ENCODE measurements around the gene QRICH1. TPM values are rescaled to one million over a fixed set of nuclear protein-coding genes. Genes with fewer than 3 reads are reported as not detected.

The QRICH1 gene
- total RNA-seq, 1 experiment from 2014 or later = 123 TPM

DNA sequence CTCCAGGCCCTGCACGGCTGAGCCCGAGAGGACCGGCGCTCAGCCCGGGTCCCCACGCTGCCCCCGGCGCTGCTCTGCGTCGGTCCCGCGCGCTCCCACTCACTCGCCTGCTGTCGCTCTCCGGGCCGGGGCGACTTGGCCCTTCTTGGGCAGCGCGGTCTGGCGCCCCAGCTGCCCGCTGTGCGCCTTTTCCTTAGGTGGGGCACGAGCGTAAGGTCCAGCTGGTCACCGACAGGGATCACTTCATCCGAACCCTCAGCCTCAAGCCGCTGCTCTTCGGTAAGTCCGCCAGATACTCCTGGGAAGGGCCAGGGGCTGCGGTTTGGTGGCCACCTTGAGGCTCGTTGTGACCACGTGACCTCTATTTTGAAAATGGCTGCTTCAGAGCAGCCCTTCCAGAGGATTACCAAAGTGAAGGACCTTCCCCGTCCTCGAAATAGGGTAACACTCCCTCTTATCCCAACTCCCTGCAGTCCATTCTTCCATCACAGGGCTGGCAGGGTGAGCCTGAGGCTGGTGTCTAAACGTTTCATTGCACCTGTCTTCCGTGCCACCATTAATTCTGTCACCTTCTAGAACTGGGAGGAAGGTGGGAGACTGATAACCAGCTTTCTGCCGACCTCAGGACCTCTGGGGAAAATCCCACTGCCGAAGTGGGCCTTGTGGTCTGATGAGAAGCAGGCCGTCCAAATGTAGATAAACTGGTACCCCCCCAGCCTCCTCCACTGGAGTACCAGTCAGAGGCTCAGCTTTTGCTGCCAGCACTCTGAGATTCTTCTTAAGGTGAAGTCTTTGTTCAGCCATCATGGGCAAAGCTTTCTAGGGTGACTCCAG, 103.0 kb downstream of the QRICH1 start (continued):
- TF ChIP-seq ARID4B (CRISPR knock-in tag; IDR thresholded peaks at IDR 0.05; ENCODE audit: borderline replicate concordance) = peak; percentile 43; the same call in 1 of the 2 replicates
- TF ChIP-seq, protein P1, sequence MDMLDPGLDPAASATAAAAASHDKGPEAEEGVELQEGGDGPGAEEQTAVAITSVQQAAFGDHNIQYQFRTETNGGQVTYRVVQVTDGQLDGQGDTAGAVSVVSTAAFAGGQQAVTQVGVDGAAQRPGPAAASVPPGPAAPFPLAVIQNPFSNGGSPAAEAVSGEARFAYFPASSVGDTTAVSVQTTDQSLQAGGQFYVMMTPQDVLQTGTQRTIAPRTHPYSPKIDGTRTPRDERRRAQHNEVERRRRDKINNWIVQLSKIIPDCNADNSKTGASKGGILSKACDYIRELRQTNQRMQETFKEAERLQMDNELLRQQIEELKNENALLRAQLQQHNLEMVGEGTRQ (CRISPR knock-in tag; IDR thresholded peaks at IDR 0.05) = peak; percentile 92
- TF ChIP-seq NFE2L1 (CRISPR knock-in tag; IDR thresholded peaks at IDR 0.05) = no peak
- TF ChIP-seq, protein P2, sequence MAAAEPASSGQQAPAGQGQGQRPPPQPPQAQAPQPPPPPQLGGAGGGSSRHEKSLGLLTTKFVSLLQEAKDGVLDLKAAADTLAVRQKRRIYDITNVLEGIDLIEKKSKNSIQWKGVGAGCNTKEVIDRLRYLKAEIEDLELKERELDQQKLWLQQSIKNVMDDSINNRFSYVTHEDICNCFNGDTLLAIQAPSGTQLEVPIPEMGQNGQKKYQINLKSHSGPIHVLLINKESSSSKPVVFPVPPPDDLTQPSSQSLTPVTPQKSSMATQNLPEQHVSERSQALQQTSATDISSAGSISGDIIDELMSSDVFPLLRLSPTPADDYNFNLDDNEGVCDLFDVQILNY (CRISPR knock-in tag; IDR thresholded peaks at IDR 0.05) = peak; percentile 19; the same call in 1 of the 2 replicates
- TF ChIP-seq, protein P3, sequence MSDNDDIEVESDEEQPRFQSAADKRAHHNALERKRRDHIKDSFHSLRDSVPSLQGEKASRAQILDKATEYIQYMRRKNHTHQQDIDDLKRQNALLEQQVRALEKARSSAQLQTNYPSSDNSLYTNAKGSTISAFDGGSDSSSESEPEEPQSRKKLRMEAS (CRISPR knock-in tag; IDR thresholded peaks at IDR 0.05) = peak; percentile 90
- TF ChIP-seq, protein P4, sequence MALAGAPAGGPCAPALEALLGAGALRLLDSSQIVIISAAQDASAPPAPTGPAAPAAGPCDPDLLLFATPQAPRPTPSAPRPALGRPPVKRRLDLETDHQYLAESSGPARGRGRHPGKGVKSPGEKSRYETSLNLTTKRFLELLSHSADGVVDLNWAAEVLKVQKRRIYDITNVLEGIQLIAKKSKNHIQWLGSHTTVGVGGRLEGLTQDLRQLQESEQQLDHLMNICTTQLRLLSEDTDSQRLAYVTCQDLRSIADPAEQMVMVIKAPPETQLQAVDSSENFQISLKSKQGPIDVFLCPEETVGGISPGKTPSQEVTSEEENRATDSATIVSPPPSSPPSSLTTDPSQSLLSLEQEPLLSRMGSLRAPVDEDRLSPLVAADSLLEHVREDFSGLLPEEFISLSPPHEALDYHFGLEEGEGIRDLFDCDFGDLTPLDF (CRISPR knock-in tag; IDR thresholded peaks at IDR 0.05) = 0 out of 2 replicates have a peak, but pooled peaks have one; percentile 69
- no peak for TF ChIP-seq JAZF1 (CRISPR knock-in tag; IDR thresholded peaks at IDR 0.05)
- TF ChIP-seq, protein P5, sequence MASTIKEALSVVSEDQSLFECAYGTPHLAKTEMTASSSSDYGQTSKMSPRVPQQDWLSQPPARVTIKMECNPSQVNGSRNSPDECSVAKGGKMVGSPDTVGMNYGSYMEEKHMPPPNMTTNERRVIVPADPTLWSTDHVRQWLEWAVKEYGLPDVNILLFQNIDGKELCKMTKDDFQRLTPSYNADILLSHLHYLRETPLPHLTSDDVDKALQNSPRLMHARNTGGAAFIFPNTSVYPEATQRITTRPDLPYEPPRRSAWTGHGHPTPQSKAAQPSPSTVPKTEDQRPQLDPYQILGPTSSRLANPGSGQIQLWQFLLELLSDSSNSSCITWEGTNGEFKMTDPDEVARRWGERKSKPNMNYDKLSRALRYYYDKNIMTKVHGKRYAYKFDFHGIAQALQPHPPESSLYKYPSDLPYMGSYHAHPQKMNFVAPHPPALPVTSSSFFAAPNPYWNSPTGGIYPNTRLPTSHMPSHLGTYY (CRISPR knock-in tag; IDR thresholded peaks at IDR 0.05) = no peak
- no peak for TF ChIP-seq ZNF512 (CRISPR knock-in tag; IDR thresholded peaks at IDR 0.05; ENCODE audit: borderline replicate concordance)
- TF ChIP-seq, protein P6, sequence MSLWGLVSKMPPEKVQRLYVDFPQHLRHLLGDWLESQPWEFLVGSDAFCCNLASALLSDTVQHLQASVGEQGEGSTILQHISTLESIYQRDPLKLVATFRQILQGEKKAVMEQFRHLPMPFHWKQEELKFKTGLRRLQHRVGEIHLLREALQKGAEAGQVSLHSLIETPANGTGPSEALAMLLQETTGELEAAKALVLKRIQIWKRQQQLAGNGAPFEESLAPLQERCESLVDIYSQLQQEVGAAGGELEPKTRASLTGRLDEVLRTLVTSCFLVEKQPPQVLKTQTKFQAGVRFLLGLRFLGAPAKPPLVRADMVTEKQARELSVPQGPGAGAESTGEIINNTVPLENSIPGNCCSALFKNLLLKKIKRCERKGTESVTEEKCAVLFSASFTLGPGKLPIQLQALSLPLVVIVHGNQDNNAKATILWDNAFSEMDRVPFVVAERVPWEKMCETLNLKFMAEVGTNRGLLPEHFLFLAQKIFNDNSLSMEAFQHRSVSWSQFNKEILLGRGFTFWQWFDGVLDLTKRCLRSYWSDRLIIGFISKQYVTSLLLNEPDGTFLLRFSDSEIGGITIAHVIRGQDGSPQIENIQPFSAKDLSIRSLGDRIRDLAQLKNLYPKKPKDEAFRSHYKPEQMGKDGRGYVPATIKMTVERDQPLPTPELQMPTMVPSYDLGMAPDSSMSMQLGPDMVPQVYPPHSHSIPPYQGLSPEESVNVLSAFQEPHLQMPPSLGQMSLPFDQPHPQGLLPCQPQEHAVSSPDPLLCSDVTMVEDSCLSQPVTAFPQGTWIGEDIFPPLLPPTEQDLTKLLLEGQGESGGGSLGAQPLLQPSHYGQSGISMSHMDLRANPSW (CRISPR knock-in tag; conservative IDR thresholded peaks at IDR 0.05; ENCODE audit: low read depth) = no peak
- TF ChIP-seq, protein P7, sequence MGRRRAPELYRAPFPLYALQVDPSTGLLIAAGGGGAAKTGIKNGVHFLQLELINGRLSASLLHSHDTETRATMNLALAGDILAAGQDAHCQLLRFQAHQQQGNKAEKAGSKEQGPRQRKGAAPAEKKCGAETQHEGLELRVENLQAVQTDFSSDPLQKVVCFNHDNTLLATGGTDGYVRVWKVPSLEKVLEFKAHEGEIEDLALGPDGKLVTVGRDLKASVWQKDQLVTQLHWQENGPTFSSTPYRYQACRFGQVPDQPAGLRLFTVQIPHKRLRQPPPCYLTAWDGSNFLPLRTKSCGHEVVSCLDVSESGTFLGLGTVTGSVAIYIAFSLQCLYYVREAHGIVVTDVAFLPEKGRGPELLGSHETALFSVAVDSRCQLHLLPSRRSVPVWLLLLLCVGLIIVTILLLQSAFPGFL (CRISPR knock-in tag; IDR thresholded peaks at IDR 0.05; ENCODE audit: borderline replicate concordance) = no peak
- TF ChIP-seq, protein P8, sequence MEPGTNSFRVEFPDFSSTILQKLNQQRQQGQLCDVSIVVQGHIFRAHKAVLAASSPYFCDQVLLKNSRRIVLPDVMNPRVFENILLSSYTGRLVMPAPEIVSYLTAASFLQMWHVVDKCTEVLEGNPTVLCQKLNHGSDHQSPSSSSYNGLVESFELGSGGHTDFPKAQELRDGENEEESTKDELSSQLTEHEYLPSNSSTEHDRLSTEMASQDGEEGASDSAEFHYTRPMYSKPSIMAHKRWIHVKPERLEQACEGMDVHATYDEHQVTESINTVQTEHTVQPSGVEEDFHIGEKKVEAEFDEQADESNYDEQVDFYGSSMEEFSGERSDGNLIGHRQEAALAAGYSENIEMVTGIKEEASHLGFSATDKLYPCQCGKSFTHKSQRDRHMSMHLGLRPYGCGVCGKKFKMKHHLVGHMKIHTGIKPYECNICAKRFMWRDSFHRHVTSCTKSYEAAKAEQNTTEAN (CRISPR knock-in tag; IDR thresholded peaks at IDR 0.05) = peak; percentile 42; the same call in 1 of the 2 replicates
- TF ChIP-seq KAT7 (CRISPR knock-in tag; IDR thresholded peaks at IDR 0.05; ENCODE audit: borderline replicate concordance) = no peak
- TF ChIP-seq, protein P9, sequence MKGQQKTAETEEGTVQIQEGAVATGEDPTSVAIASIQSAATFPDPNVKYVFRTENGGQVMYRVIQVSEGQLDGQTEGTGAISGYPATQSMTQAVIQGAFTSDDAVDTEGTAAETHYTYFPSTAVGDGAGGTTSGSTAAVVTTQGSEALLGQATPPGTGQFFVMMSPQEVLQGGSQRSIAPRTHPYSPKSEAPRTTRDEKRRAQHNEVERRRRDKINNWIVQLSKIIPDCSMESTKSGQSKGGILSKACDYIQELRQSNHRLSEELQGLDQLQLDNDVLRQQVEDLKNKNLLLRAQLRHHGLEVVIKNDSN (CRISPR knock-in tag; IDR thresholded peaks at IDR 0.05) = peak; percentile 92
- TF ChIP-seq CREM (CRISPR knock-in tag; IDR thresholded peaks at IDR 0.05) = no peak

Data from WTC11 (cell line).